PFSK-1 (cell line): ENCODE data around the gene ITPRID1.

Experiments
- FOXP2 ChIP-seq: optimal IDR thresholded peaks from 2 replicates; pipeline ENCODE3; 2011; ENCODE audit warnings: borderline replicate concordance, control low read depth, inconsistent platforms; ENCODE audit not compliant: insufficient read depth; ENCODE audit errors: extremely low read length, extremely low read depth
- POLR2AphosphoS5 ChIP-seq: IDR thresholded peaks from 2 replicates; pipeline ENCODE4 v1.6.1; 2012; ENCODE audit warnings: low read depth, mild to moderate bottlenecking, control low read depth, low read length, moderate library complexity
- SIN3A ChIP-seq: IDR thresholded peaks from 2 replicates; pipeline ENCODE4 v1.6.1; 2012; ENCODE audit warnings: mild to moderate bottlenecking, low read length, moderate library complexity, borderline replicate concordance; ENCODE audit not compliant: insufficient read depth
- TAF1 ChIP-seq: IDR thresholded peaks from 2 replicates; pipeline ENCODE4 v1.6.1; 2012; ENCODE audit warnings: low read length, control low read depth, borderline replicate concordance; ENCODE audit not compliant: insufficient read depth
- TF ChIP-seq, protein P1 (sequence below), 2 experiments: IDR thresholded peaks; 2 replicates each; pipeline versions ENCODE4 v1.6.1 to v1.8.0; 2011 to 2012; ENCODE audit warnings: low read depth in 2 of 2, low read length in 2 of 2, control low read depth in 1 of 2, inconsistent platforms in 1 of 2, mild to moderate bottlenecking in 1 of 2, moderate library complexity in 1 of 2; ENCODE audit not compliant: insufficient read depth in 1 of 2

ITPRID1 gene

DNA sequence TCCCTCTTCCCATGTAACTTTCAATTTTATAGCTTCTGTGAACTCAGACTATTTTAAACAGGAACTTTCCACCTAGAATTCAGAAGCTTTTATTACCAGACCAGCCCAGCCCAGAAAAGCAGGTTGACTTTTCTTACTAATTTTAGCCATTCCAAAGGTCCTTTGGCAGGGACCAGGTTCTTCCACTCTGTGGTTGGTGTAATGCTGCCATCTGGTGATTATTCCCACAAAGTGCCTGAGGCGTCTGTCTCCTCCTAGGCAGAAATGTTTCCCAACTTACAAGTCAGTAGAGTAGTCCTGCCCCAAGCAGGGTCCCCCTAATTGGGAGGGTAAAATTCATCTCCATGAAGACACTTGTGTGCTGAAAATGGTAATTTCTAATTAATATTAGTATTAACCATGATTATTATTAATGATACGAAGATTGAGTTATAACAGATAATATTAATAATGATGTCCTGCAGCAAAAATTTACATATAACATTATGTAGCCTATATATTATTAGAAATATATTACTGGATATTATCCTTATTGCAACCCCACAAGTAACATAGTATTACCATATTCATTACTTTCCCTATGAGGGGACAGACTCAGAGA, 120.1 kb downstream of the ITPRID1 start:
- TF ChIP-seq, protein P1, sequence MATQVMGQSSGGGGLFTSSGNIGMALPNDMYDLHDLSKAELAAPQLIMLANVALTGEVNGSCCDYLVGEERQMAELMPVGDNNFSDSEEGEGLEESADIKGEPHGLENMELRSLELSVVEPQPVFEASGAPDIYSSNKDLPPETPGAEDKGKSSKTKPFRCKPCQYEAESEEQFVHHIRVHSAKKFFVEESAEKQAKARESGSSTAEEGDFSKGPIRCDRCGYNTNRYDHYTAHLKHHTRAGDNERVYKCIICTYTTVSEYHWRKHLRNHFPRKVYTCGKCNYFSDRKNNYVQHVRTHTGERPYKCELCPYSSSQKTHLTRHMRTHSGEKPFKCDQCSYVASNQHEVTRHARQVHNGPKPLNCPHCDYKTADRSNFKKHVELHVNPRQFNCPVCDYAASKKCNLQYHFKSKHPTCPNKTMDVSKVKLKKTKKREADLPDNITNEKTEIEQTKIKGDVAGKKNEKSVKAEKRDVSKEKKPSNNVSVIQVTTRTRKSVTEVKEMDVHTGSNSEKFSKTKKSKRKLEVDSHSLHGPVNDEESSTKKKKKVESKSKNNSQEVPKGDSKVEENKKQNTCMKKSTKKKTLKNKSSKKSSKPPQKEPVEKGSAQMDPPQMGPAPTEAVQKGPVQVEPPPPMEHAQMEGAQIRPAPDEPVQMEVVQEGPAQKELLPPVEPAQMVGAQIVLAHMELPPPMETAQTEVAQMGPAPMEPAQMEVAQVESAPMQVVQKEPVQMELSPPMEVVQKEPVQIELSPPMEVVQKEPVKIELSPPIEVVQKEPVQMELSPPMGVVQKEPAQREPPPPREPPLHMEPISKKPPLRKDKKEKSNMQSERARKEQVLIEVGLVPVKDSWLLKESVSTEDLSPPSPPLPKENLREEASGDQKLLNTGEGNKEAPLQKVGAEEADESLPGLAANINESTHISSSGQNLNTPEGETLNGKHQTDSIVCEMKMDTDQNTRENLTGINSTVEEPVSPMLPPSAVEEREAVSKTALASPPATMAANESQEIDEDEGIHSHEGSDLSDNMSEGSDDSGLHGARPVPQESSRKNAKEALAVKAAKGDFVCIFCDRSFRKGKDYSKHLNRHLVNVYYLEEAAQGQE (IDR thresholded peaks at IDR 0.05; ENCODE audit: insufficient read depth in 1 of 2, low read depth in 2 of 2, low read length in 2 of 2) = no peak
- TF ChIP-seq SIN3A (no peak), POLR2AphosphoS5 (no peak), FOXP2 (no peak), TAF1 (no peak)

DNA sequence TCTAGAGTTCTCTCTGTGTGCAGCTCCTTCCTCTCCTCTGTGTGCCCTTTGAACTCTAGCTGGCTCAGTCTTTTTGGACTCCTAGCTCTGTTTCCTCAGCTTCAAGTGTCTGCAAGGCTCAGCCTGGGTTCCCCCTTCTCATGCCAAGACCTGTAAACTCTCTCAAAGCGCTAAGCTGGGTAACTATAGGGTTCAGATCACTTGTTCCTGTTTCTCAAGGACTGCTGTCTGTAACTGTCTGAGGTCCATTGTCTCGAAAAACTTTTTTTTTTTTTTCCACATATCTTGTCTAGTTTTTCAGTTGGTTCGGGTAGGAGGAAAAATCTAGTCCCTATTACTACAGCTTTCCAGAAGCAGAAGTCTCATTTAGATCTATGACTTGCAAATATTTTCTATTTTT, 126.5 kb downstream of the ITPRID1 start:
- TF ChIP-seq FOXP2 = no peak
- no peak for TF ChIP-seq POLR2AphosphoS5
- TF ChIP-seq, protein P1 (IDR thresholded peaks at IDR 0.05; ENCODE audit: insufficient read depth in 1 of 2, low read depth in 2 of 2, low read length in 2 of 2) = no peak
- no peak for TF ChIP-seq SIN3A
- TF ChIP-seq TAF1 = no peak

DNA sequence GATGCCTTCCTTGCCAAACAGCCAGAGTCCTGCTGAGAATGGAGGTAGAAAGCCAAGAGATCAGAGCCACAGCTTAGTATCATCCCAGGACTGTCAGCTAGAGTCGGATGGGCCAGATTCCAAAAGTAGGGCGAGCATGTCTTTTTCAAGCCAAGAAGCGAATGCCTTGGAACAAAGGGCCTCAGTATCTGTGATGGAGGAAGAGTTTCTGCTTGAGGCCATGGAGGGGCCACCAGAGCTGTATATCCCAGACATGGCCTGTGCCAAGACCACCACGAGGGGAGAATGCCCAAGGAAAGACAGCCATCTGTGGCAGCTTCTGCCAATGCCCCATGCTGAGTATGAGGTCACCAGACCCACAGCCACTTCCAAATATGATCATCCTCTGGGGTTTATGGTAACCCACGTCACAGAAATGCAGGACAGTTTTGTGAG, 128.8 kb downstream of the ITPRID1 start:
- TF ChIP-seq TAF1 = no peak
- no peak for TF ChIP-seq FOXP2
- no peak for TF ChIP-seq POLR2AphosphoS5
- TF ChIP-seq SIN3A = no peak
- TF ChIP-seq, protein P1 (IDR thresholded peaks at IDR 0.05; ENCODE audit: insufficient read depth in 1 of 2, low read depth in 2 of 2, low read length in 2 of 2) = no peak

DNA sequence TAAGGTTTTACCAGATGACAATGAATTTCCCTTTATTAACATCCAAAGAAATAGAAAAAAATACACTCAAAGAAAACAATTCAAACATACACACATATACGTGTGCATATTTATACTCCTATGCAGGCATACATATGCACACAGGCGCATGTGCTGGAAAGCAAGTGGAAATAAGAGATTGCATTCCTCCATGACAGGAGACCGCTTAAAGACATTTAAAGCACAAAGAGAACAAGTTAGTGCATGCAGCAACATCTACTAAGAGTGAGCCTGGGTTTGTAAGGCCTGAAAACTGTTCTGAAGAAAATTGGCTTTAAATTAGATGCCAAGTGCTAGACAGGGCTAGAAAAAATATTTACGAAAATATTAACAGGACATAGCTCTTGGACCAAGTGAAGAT, 133.1 kb downstream of the ITPRID1 start:
- TF ChIP-seq, protein P1 (IDR thresholded peaks at IDR 0.05; ENCODE audit: insufficient read depth in 1 of 2, low read depth in 2 of 2, low read length in 2 of 2) = no peak
- TF ChIP-seq TAF1 (no peak), SIN3A (no peak), POLR2AphosphoS5 (no peak), FOXP2 (no peak)
